DND-41 (cell line): ENCODE data around the gene ITGB5.
A peak's percentile ranks its signal among the peaks of the same experiment; 100 is the strongest.

ENCODE experiments used
- ATAC-seq: fragments of 200-7000 bp; cut with Tn5 transposase; 3 replicates; pipeline ENCODE4 v1.9.1; 2021; ENCODE audit warnings: low read depth; ENCODE audit not compliant: insufficient read depth
- DNase-seq: peaks from one replicate; pipeline ENCODE4 v3.0.0-alpha.2; 2020
- H2AFZ ChIP-seq: 2 replicates; pipeline ENCODE4 v1.6.0; 2012; ENCODE audit warnings: low read depth, low read length
- H3K27ac ChIP-seq: 2 replicates; pipeline ENCODE4 v1.5.1; 2012; ENCODE audit warnings: low read length, inconsistent platforms
- H3K27me3 ChIP-seq: fragments of 200-600 bp; sonication (generic); 2 replicates; pipeline ENCODE4 v1.6.0; 2012; ENCODE audit warnings: low read length, mild to moderate bottlenecking, inconsistent platforms; ENCODE audit not compliant: insufficient read depth, poor library complexity
- H3K36me3 ChIP-seq: 2 replicates; pipeline ENCODE4 v1.5.1; 2012; ENCODE audit warnings: low read length, inconsistent platforms; ENCODE audit not compliant: insufficient read depth
- H3K4me1 ChIP-seq: 2 replicates; pipeline ENCODE4 v1.5.1; 2012; ENCODE audit warnings: mild to moderate bottlenecking, low read length; ENCODE audit not compliant: insufficient read depth
- H3K4me2 ChIP-seq: 2 replicates; pipeline ENCODE4 v1.6.0; 2012; ENCODE audit warnings: mild to moderate bottlenecking, moderate library complexity, low read length, inconsistent platforms; ENCODE audit not compliant: insufficient read depth
- H3K4me3 ChIP-seq, 2 experiments: fragments of 200-600 bp in 1 of 2; shearing (Covaris generic) in 1 of 2; 2 replicates each; pipeline ENCODE4 v1.5.1; 2012 to 2016; ENCODE audit warnings: inconsistent platforms in 2 of 2, low read length in 2 of 2, mild to moderate bottlenecking in 2 of 2, low read depth in 1 of 2, moderate library complexity in 1 of 2
- H3K79me2 ChIP-seq: 2 replicates; pipeline ENCODE4 v1.6.0; 2012; ENCODE audit warnings: low read length, inconsistent platforms; ENCODE audit not compliant: insufficient read depth
- H3K9ac ChIP-seq: 2 replicates; pipeline ENCODE4 v1.6.0; 2012; ENCODE audit warnings: low read depth, mild to moderate bottlenecking, inconsistent platforms, low read length, moderate library complexity
- H3K9me3 ChIP-seq: 2 replicates; pipeline ENCODE4 v1.5.1; 2012; ENCODE audit warnings: low read length, moderate library complexity, mild to moderate bottlenecking, inconsistent platforms; ENCODE audit not compliant: insufficient read depth, severe bottlenecking
- H4K20me1 ChIP-seq: 2 replicates; pipeline ENCODE4 v1.6.0; 2012; ENCODE audit warnings: low read length; ENCODE audit not compliant: insufficient read depth
- CTCF ChIP-seq: IDR thresholded peaks from 2 replicates; pipeline ENCODE4 v1.5.1; 2012; ENCODE audit warnings: borderline replicate concordance, low read length, moderate library complexity, mild to moderate bottlenecking; ENCODE audit not compliant: poor library complexity, severe bottlenecking; ENCODE audit errors: extremely low read depth
- EZH2 ChIP-seq: IDR thresholded peaks from 3 replicates; pipeline ENCODE4 v1.6.1; 2012; ENCODE audit warnings: borderline replicate concordance, low read depth, mild to moderate bottlenecking, moderate library complexity, low read length, inconsistent platforms; ENCODE audit not compliant: severe bottlenecking

The ITGB5 gene

DNA sequence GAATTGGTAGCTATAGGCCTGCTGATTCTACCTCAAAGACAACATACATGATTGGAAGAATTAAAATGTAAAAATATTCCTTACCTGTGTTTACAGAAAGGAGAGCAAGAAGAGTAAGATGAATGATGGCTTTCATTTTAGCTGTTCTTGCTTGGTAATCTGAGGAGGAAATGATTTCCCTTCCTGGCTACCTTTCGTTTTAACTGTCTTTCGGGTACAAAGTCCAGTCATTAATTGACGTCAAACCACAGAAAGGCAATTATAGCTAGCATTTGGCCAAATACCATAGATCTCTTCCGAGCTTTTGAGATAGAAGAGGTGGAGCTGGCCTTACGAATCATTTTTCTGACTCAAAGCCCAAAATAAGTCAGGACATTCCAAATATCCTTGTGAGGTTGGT, 47.4 kb upstream of the ITGB5 start, which contains the start of gene MUC13:
Gene MUC13 (minus strand): TSS at position 175 of the 400 bp plus-strand sequence. CDS start 39 bp downstream, at position 136.
- H3K36me3 ChIP-seq: no peaks in the 10 kb centered on the region
- DNase-seq (no peak), ATAC-seq (no peak)
- H3K4me3 ChIP-seq: no peak within 1 kb of the TSS
- no peak within 1 kb of the TSS for H2AFZ ChIP-seq
- no peaks in the 10 kb centered on the region for H4K20me1 ChIP-seq
- H3K9me3 ChIP-seq: no peaks in the 10 kb centered on the region
- no peak within 1 kb of the TSS for H3K9ac ChIP-seq
- no peak within 1 kb of the TSS for H3K4me2 ChIP-seq
- H3K27ac ChIP-seq: no peak within 1 kb of the TSS
- TF ChIP-seq EZH2: no peak
- TF ChIP-seq CTCF: no peak
- no peaks in the 10 kb centered on the region for H3K4me1 ChIP-seq
- peaks cover 3% of the 10 kb centered on the region for H3K27me3 ChIP-seq
- H3K79me2 ChIP-seq: no peaks in the 10 kb centered on the region

- TF ChIP-seq CTCF: peak; percentile 80
- TF ChIP-seq EZH2: no peak
- H3K27ac ChIP-seq: no peak overlapping the region
- no peaks in the 10 kb centered on the region for H3K79me2 ChIP-seq
- H3K36me3 ChIP-seq: no peaks in the 10 kb centered on the region
- H3K9me3 ChIP-seq: no peaks in the 10 kb centered on the region
- no peak overlapping the region for H3K4me3 ChIP-seq
- ATAC-seq (peak; percentile 76), DNase-seq (peak; percentile 61)
- no peak overlapping the region for H3K9ac ChIP-seq
- H4K20me1 ChIP-seq: no peaks in the 10 kb centered on the region
- no peaks in the 10 kb centered on the region for H3K4me1 ChIP-seq
- no peak overlapping the region for H2AFZ ChIP-seq
- peaks cover 34% of the 10 kb centered on the region for H3K27me3 ChIP-seq
- H3K4me2 ChIP-seq: no peak overlapping the region
Measured at GRCh38 chr3:124928333-124929202, 41.4 kb upstream of the ITGB5 start.

GRCh38 chr3:124927574-124928045, 40.4 kb upstream of the ITGB5 start:
- Histone ChIP-seq H4K20me1 (no peaks in the 10 kb centered on the region), H3K79me2 (no peaks in the 10 kb centered on the region), H3K4me3 (no peak overlapping the region), H3K4me2 (no peak overlapping the region), H3K9ac (no peak overlapping the region), H3K9me3 (no peaks in the 10 kb centered on the region), H3K27ac (no peak overlapping the region), H3K4me1 (no peaks in the 10 kb centered on the region), H3K27me3 (peaks cover 38% of the 10 kb centered on the region), H3K36me3 (no peaks in the 10 kb centered on the region), H2AFZ (no peak overlapping the region)
- DNase-seq (no peak), ATAC-seq (no peak)
- TF ChIP-seq EZH2: no peak
- TF ChIP-seq CTCF: no peak
